Measurements from ENCODE around the gene PLB1. TPM values are rescaled to one million over a fixed set of nuclear protein-coding genes. Genes with fewer than 3 reads are reported as not detected.

PLB1 gene
- total RNA-seq, 2 donors from 2014 or later, result 2.8 to 6.2 TPM

DNA sequence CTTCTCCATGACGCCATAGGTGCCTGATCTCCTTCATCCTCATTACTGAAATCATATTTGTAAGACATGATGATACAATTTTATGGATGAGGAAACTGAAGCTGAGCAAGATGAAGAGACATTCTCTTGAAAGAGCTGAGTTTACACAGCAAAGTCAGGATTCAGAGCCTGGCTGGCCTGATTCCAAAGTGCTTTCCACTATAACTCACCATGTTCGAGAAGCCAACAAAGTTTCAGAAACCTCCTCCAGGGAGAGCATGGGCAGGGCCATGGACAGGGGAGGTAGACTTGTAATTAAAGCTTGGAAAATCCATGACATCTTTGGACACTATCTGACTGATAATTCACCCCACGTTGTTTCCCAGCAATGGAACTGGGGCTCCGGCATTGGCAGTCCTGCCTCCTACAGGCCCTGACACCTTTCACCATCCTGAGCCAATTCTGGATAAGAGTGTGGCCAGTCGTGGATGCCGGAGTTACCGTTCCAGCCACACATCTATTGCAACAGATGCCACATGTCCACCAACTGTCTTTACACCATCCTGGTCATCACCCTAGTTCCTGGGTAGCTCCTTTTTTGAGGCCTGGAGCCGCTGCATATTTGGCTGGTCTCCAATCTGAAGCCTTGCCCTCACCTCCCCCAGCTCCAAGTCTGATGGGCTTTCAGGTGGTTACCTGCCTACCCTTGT, 170.8 kb downstream of the PLB1 start:
- ATAC-seq (no peak), DNase-seq (no peak)
- intact Hi-C loops (cut with DNase I), result no loop called here

GRCh38 chr2:28667261-28667660, 171.4 kb downstream of the PLB1 start:
- intact Hi-C loops (cut with DNase I), result no loop called here
- DNase-seq (no peak), ATAC-seq (no peak)

DNA sequence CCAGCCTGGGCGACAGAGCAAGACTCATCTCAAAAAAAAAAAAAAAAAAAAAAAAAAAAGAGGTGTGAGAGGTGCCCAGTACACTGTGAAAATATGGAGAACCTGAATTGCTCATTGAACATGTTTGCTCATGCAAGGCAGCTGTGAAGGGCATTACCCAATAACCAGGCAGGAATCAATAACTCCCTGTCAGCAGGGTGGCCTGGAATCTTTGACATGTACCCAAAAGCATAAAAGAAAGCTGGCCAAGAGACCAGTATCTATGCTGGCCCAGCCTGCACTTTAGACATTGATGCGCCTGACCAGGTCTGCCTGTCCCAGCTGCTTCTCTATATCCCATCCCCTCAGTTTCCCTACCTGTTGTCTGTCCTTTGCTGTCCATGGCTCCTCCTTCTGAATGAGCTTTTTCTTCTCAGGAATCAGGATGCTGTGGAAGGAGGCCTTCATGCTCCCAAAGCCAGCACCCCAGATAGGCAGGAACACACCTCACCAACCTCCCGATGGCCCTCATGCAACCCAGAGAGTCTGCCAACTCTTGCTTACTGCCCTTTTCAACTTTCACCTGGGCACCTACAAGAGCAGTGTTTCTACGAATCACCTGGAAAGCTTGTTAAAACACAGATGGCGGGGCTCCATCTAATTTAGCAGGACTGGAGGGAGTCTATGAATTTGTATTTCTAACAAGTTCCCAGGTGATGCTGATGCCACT, 172.4 kb downstream of the PLB1 start:
- intact Hi-C loops (cut with DNase I), result no loop called here
- ATAC-seq (no peak), DNase-seq (no peak)

GRCh38 chr2:28668880-28669279, 173.0 kb downstream of the PLB1 start:
- ATAC-seq (no peak), DNase-seq (no peak)
- intact Hi-C loops (cut with DNase I), result no loop called here

- ATAC-seq (no peak), DNase-seq (no peak)
- intact Hi-C loops (cut with DNase I), result no loop called here
These were observed 175.0 kb downstream of the PLB1 start for GRCh38 chr2:28670856-28671255.

DNA sequence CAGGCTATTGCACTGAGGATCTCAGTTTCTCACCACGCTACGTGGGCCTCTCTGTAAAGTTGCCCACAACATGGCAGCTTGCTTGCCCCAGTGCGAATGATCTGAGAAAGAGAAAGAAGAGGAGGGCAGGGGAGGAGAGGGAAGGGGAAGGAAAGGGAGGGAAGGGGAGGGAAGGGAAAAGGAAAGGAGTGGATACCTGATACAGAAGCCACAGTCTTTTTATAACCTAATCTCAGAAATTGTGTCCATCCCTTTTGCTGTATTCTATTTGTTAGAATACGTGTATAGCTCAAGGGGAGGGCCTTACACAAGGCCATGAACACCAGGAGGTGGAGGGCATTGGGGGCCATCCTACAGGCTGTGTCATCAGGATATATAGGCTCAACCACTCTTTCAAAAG, 177.5 kb downstream of the PLB1 start:
- no peak for ATAC-seq
- intact Hi-C loops (cut with DNase I), result no loop called here
- no peak for DNase-seq

- intact Hi-C loops (cut with DNase I), result no loop called here
- ATAC-seq, result peak in 1 of 2 donors; percentile 36
- no peak for DNase-seq
These were observed 178.3 kb downstream of the PLB1 start for GRCh38 chr2:28674062-28674712.

DNA sequence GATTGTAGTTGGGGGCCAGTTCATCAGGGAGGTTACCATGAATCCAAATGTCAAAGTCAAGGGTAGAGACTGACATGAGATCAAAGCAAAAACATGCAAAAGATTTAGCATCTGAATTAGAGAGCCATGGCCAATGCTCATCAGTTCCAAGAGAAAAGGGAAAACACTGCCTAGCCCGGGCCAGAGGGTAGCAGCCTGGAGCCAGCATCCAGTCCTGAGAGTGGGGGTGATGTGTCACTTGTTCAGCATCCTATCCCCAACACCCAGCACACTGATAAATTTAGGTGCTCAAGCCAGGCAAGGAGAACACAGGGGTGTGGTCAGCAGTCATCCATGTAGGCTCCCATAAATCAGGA, 178.8 kb downstream of the PLB1 start:
- DNase-seq, result no peak
- ATAC-seq, result peak in 1 of 2 donors; percentile 19
- intact Hi-C loops (cut with DNase I), result loop anchor here in 1 of 2 donors (5.0 kb wide), 1 partner anchor 78 kb away; the partner anchor contains the start of gene PPP1CB

- ATAC-seq (no peak), DNase-seq (no peak)
- intact Hi-C loops (cut with DNase I), result loop anchor here in 1 of 2 donors (5.0 kb wide), 1 partner anchor 76 kb away; the partner anchor contains the start of gene PPP1CB
These were observed 180.4 kb downstream of the PLB1 start for GRCh38 chr2:28676152-28676835.

GRCh38 chr2:28678175-28678855, 182.5 kb downstream of the PLB1 start:
- ATAC-seq, result no peak
- DNase-seq, result no peak
- intact Hi-C loops (cut with DNase I), result loop anchor here in 1 of 2 donors (5.0 kb wide), 1 partner anchor 74 kb away; the partner anchor contains the start of gene PPP1CB

GRCh38 chr2:28678944-28679343, 183.1 kb downstream of the PLB1 start:
- intact Hi-C loops (cut with DNase I), result loop anchor here in 1 of 2 donors (5.0 kb wide), 1 partner anchor 73 kb away; the partner anchor contains the start of gene PPP1CB
- DNase-seq, result no peak
- ATAC-seq, result no peak

GRCh38 chr2:28680657-28681056, 184.8 kb downstream of the PLB1 start:
- intact Hi-C loops (cut with DNase I), result no loop called here
- DNase-seq, result no peak
- ATAC-seq, result no peak

GRCh38 chr2:28681158-28681571, 185.3 kb downstream of the PLB1 start:
- ATAC-seq, result peak; percentile 19 to 40
- intact Hi-C loops (cut with DNase I), result no loop called here
- DNase-seq, result peak; percentile 51

- DNase-seq (no peak), ATAC-seq (no peak)
- intact Hi-C loops (cut with DNase I), result no loop called here
These were observed 185.7 kb downstream of the PLB1 start for GRCh38 chr2:28681606-28682005.

GRCh38 chr2:28683100-28683706, 187.3 kb downstream of the PLB1 start:
- intact Hi-C loops (cut with DNase I), result no loop called here
- peak; percentile 83 to 91 for ATAC-seq
- DNase-seq, result peak; percentile 90

- DNase-seq (no peak), ATAC-seq (peak in 1 of 2 donors; percentile 7)
- intact Hi-C loops (cut with DNase I), result no loop called here
These were observed 188.4 kb downstream of the PLB1 start for GRCh38 chr2:28684142-28684858.

DNA sequence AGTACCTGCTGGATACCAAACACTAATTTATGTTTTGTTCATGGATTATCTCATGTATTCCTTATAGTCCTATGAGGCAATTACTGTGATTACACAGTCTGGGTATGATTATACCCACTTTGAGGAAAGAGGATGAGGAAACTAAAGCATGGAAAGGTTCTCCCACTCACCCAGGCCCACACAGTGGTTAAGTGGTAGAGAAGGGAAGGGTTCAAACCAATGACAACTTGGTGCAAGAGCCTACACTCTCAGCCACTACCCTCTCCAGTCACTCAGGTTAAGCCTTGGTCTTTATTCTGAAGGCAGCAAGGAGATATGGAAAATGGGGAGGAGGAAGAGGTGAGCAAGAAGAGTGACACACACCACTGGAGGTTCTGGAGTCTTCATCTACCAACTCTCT, 191.3 kb downstream of the PLB1 start:
- no peak for DNase-seq
- ATAC-seq, result no peak
- intact Hi-C loops (cut with DNase I), result no loop called here

Measured in left cardiac atrium (tissue), 4 donors.